KOPT-K1 (cell line): Measurements from ENCODE around the gene ZBTB42.
"Not testable (repeated sequence)": the region's sequence is repeated elsewhere in the genome, so short reads cannot be mapped to it uniquely, and the experiment has no call there.

Source experiments
- H3K27ac ChIP-seq: fragments of 200-600 bp; sonication (generic); 2 replicates; pipeline ENCODE4 v1.5.1; 2016; ENCODE audit warnings: antibody characterized with exemption, mild to moderate bottlenecking, low read depth, low read length; ENCODE audit not compliant: poor library complexity, severe bottlenecking
- H3K36me3 ChIP-seq: fragments of 200-600 bp; sonication (generic); 2 replicates; pipeline ENCODE4 v1.5.1; 2017; ENCODE audit warnings: antibody characterized with exemption, mild to moderate bottlenecking, low read length, moderate library complexity; ENCODE audit not compliant: insufficient read depth
- H3K9me3 ChIP-seq: fragments of 200-600 bp; sonication (generic); 2 replicates; pipeline ENCODE4 v1.5.1; 2017; ENCODE audit warnings: antibody characterized with exemption, low read length, mild to moderate bottlenecking; ENCODE audit not compliant: insufficient read depth, poor library complexity, severe bottlenecking

Gene ZBTB42

GRCh38 chr14:104821229-104821945, 20.5 kb downstream of the ZBTB42 start:
- H3K36me3 ChIP-seq = peaks cover 8% of the 10 kb centered on the region; the same call in 1 of the 2 replicates
- peaks cover 4% of the 10 kb centered on the region for H3K9me3 ChIP-seq
- H3K27ac ChIP-seq = no peak overlapping the region

- no peak overlapping the region for H3K27ac ChIP-seq
- H3K9me3 ChIP-seq = peaks cover 4% of the 10 kb centered on the region
- peaks cover 8% of the 10 kb centered on the region; the same call in 1 of the 2 replicates for H3K36me3 ChIP-seq
Measured at GRCh38 chr14:104821971-104822608, 21.2 kb downstream of the ZBTB42 start.

- peaks cover 5% of the 10 kb centered on the region; the same call in 1 of the 2 replicates for H3K36me3 ChIP-seq
- H3K27ac ChIP-seq = no peak overlapping the region
- peaks cover under 1% of the 10 kb centered on the region for H3K9me3 ChIP-seq
Measured at GRCh38 chr14:104822821-104823615, 22.1 kb downstream of the ZBTB42 start.

- H3K27ac ChIP-seq = no peak overlapping the region
- no peaks in the 10 kb centered on the region for H3K36me3 ChIP-seq
- H3K9me3 ChIP-seq = no peaks in the 10 kb centered on the region
Measured at GRCh38 chr14:104824353-104824997, 23.6 kb downstream of the ZBTB42 start.

GRCh38 chr14:104826189-104826860, 25.4 kb downstream of the ZBTB42 start:
- Histone ChIP-seq H3K9me3 (no peaks in the 10 kb centered on the region), H3K36me3 (no peaks in the 10 kb centered on the region), H3K27ac (no peak overlapping the region)

GRCh38 chr14:104826861-104827176, 25.9 kb downstream of the ZBTB42 start:
- no peaks in the 10 kb centered on the region for H3K36me3 ChIP-seq
- no peak overlapping the region for H3K27ac ChIP-seq
- no peaks in the 10 kb centered on the region for H3K9me3 ChIP-seq

- Histone ChIP-seq H3K36me3 (no peaks in the 10 kb centered on the region), H3K27ac (no peak overlapping the region), H3K9me3 (no peaks in the 10 kb centered on the region)
Measured at GRCh38 chr14:104827177-104828055, 26.5 kb downstream of the ZBTB42 start.

- Histone ChIP-seq H3K36me3 (no peaks in the 10 kb centered on the region), H3K27ac (no peak overlapping the region), H3K9me3 (no peaks in the 10 kb centered on the region)
Measured at GRCh38 chr14:104830781-104831180, 29.9 kb downstream of the ZBTB42 start.

GRCh38 chr14:104836171-104836935, 35.5 kb downstream of the ZBTB42 start:
- not testable (repeated sequence) for H3K9me3 ChIP-seq, H3K36me3 ChIP-seq, H3K27ac ChIP-seq

GRCh38 chr14:104841730-104842129, 40.8 kb downstream of the ZBTB42 start:
- Histone ChIP-seq H3K27ac (no peak overlapping the region), H3K36me3 (no peaks in the 10 kb centered on the region), H3K9me3 (no peaks in the 10 kb centered on the region)

- H3K36me3 ChIP-seq = no peaks in the 10 kb centered on the region
- no peaks in the 10 kb centered on the region for H3K9me3 ChIP-seq
- no peak overlapping the region for H3K27ac ChIP-seq
Measured at GRCh38 chr14:104843006-104843405, 42.1 kb downstream of the ZBTB42 start.

- no peaks in the 10 kb centered on the region for H3K36me3 ChIP-seq
Measured at GRCh38 chr14:104843442-104844305, 42.8 kb downstream of the ZBTB42 start.

More at GRCh38 chr14:104843442-104844305, 42.8 kb downstream of the ZBTB42 start:
- Histone ChIP-seq H3K9me3 (no peaks in the 10 kb centered on the region), H3K27ac (no peak overlapping the region)
